K562 (cell line): Measurements from ENCODE around the gene RPL21. TPM values are rescaled to one million over a fixed set of nuclear protein-coding genes. Genes with fewer than 3 reads are reported as not detected.

Experiments used
- ELK3 ChIP-seq: fragments of 450-650 bp; formaldehyde crosslinking; IDR thresholded peaks from 2 replicates; pipeline ENCODE4 v1.4.0; 2020; ENCODE audit warnings: mild to moderate bottlenecking
- ID3 ChIP-seq, 2 experiments: fragments of 250-450 bp in 1 of 2; fragments of 450-650 bp in 1 of 2; sonication (Bioruptor Pico) in 1 of 2; IDR thresholded peaks; 2 replicates each; pipeline versions ENCODE4 v1.6.1 to v1.8.0; 2016 to 2021; ENCODE audit warnings: mild to moderate bottlenecking in 2 of 2, moderate library complexity in 2 of 2, missing compliant biosample characterization in 1 of 2, missing genetic modification characterization in 1 of 2
- JUN ChIP-seq, 2 experiments: sonication (generic) in 1 of 2; formaldehyde crosslinking in 1 of 2; IDR thresholded peaks; 2 replicates each; pipeline versions ENCODE4 v1.6.1 to v1.8.0; 2012 to 2022; ENCODE audit warnings: borderline replicate concordance in 2 of 2, mild to moderate bottlenecking in 2 of 2, improper control_type of control experiment in 1 of 2, low read depth in 1 of 2, low read length in 1 of 2, missing genetic modification reagents in 1 of 2
- MAX ChIP-seq: sonication (generic); formaldehyde crosslinking; IDR thresholded peaks from 2 replicates; pipeline ENCODE4 v1.9.0; 2022; ENCODE audit warnings: mild to moderate bottlenecking, missing genetic modification reagents
- MLLT1 ChIP-seq, 2 experiments: fragments of 450-650 bp; IDR thresholded peaks; 2 replicates each; pipeline ENCODE4 v1.6.1; 2016
- MTA3 ChIP-seq: fragments of 450-650 bp; formaldehyde crosslinking; IDR thresholded peaks from 2 replicates; pipeline ENCODE4 v1.6.1; 2017; ENCODE audit warnings: mild to moderate bottlenecking, borderline replicate concordance
- NCOA6 ChIP-seq: fragments of 450-650 bp; IDR thresholded peaks from 2 replicates; pipeline ENCODE4 v1.6.1; 2017; ENCODE audit warnings: mild to moderate bottlenecking
- NKRF ChIP-seq: fragments of 450-650 bp; IDR thresholded peaks from 2 replicates; pipeline ENCODE4 v1.6.1; 2016; ENCODE audit warnings: borderline replicate concordance
- POLR2A ChIP-seq: fragments of 450-650 bp; conservative IDR thresholded peaks from 2 replicates; pipeline ENCODE4 v1.6.1; 2016
- POLR2AphosphoS5 ChIP-seq: IDR thresholded peaks from 2 replicates; pipeline ENCODE4 v1.6.1; 2011; ENCODE audit warnings: mild to moderate bottlenecking, low read depth, low read length, moderate library complexity; ENCODE audit not compliant: control insufficient read depth, insufficient read depth
- RBFOX2 ChIP-seq: fragments of 200-400 bp; formaldehyde crosslinking; IDR thresholded peaks from 2 replicates; pipeline ENCODE4 v1.6.1; 2017; ENCODE audit warnings: low read depth, mild to moderate bottlenecking, low read length, moderate library complexity
- ZBTB11 ChIP-seq, 3 experiments: fragments of 200-800 bp in 1 of 3; fragments of 250-450 bp in 1 of 3; fragments of 450-650 bp in 1 of 3; sonication (Bioruptor Pico) in 1 of 3; sonication (Bioruptor generic) in 1 of 3; formaldehyde crosslinking in 1 of 3; IDR thresholded peaks; 2 replicates each; pipeline versions ENCODE4 v1.6.1 to v1.8.0; 2016 to 2022; ENCODE audit warnings: mild to moderate bottlenecking in 2 of 3, missing genetic modification characterization in 2 of 3, missing compliant biosample characterization in 1 of 3, moderate library complexity in 1 of 3
- ZNF165 ChIP-seq: fragments of 250-450 bp; sonication (Bioruptor Pico); IDR thresholded peaks from 2 replicates; pipeline ENCODE4 v1.4.0; 2020; ENCODE audit warnings: borderline replicate concordance
- ZNF586 ChIP-seq: fragments of 450-650 bp; formaldehyde crosslinking; conservative IDR thresholded peaks from 2 replicates; pipeline ENCODE4 v1.4.0; 2020; ENCODE audit warnings: mild to moderate bottlenecking, moderate library complexity
- polyA plus RNA-seq, 8 experiments: library from polyadenylated mRNA; depleted of rRNA in 4 of 8; stranded (reverse) in 5 of 8; unstranded in 3 of 8; fragments of >200 nt; fragmentation: Nextera tagmentation in 2 of 8; fragmentation: Illumina TruSeq in 1 of 8; extraction: Ambion mirVana in 2 of 8; extraction: Trizol in 1 of 8; gene quantifications; 2 replicates each; pipeline versions ENCODE4 v1.2.1 to v1.2.3, GENCODE V29; 2011 to 2014; ENCODE audit warnings: inconsistent platforms in 1 of 8, missing spikeins in 1 of 8
- total RNA-seq, 7 experiments: library from RNA; depleted of rRNA in 6 of 7; stranded (reverse); fragments of >200 nt in 6 of 7; fragmentation: Illumina TruSeq in 2 of 7; extraction: Trizol in 2 of 7; gene quantifications; 2 replicates each; pipeline versions ENCODE4 v1.2.1 to v1.2.3, GENCODE V29; 2011 to 2021; ENCODE audit warnings: low replicate concordance in 1 of 7

RPL21 gene
- total and polyA plus RNA-seq, 9 of the 15 experiments (the other 6 are each of a cell fraction or from before 2014, with no cell fraction given) = 622 to 4,203 (median 1,676) TPM

- peak; percentile 65; the same call in 1 of the 2 replicates for TF ChIP-seq NKRF
- peak; percentile 70; the same call in 1 of the 2 replicates for TF ChIP-seq MTA3
- TF ChIP-seq ZBTB11 (CRISPR knock-in tag; IDR thresholded peaks at IDR 0.05) = 0 out of 6 replicates have a peak, but pooled peaks of 1 of the 3 experiments have one; percentile 34
- TF ChIP-seq ZNF165 (CRISPR knock-in tag) = no peak
- peak; percentile 90 for TF ChIP-seq MAX (CRISPR knock-in tag)
- 0 out of 2 replicates have a peak, but pooled peaks have one; percentile 61 for TF ChIP-seq NCOA6
- TF ChIP-seq MLLT1 (IDR thresholded peaks at IDR 0.05) = 0 out of 4 replicates have a peak, but pooled peaks have one; percentile 25 to 47
- no peak for TF ChIP-seq ELK3 (CRISPR knock-in tag)
- no peak for TF ChIP-seq ZNF586 (CRISPR knock-in tag)
- no peak for TF ChIP-seq ID3 (CRISPR knock-in tag; IDR thresholded peaks at IDR 0.05)
- 0 out of 2 replicates have a peak, but pooled peaks have one; percentile 27 for TF ChIP-seq ID3 (tag; IDR thresholded peaks at IDR 0.05)
- TF ChIP-seq JUN (IDR thresholded peaks at IDR 0.05; ENCODE audit: borderline replicate concordance, low read depth, low read length) = no peak
- peak; percentile 4; the same call in 1 of the 2 replicates for TF ChIP-seq JUN (CRISPR knock-in tag; IDR thresholded peaks at IDR 0.05; ENCODE audit: borderline replicate concordance)
- TF ChIP-seq RBFOX2 = peak; percentile 100
- peak; percentile 79; the same call in 1 of the 2 replicates for TF ChIP-seq POLR2AphosphoS5
- TF ChIP-seq POLR2A = peak; percentile 93
Measured at GRCh38 chr13:27251166-27252091, at the start of gene RPL21 (continued).
